RWPE2 (cell line): ENCODE results near the gene ATG2B.
A peak's percentile ranks its signal among the peaks of the same experiment; 100 is the strongest.

Experiments
- ATAC-seq: fragments of 200-7000 bp; cut with Tn5 transposase; 3 replicates; pipeline ENCODE4 v1.9.1; 2021; ENCODE audit warnings: low read depth
- DNase-seq: peaks from one replicate; pipeline ENCODE4 v3.0.0-alpha.2; 2020; ENCODE audit warnings: low spot score
- H3K27ac ChIP-seq: fragments of 450-650 bp; 2 replicates; pipeline ENCODE4 v1.5.1; 2017; ENCODE audit warnings: mild to moderate bottlenecking; ENCODE audit not compliant: poor library complexity, severe bottlenecking
- H3K27me3 ChIP-seq: fragments of 250-450 bp; sonication (Bioruptor Pico); 2 replicates; pipeline ENCODE4 v1.5.1; 2021; ENCODE audit warnings: mild to moderate bottlenecking, moderate library complexity; ENCODE audit not compliant: insufficient read depth, poor library complexity, severe bottlenecking
- H3K36me3 ChIP-seq: fragments of 250-450 bp; sonication (Bioruptor Pico); 2 replicates; pipeline ENCODE4 v1.5.1; 2020; ENCODE audit warnings: low read depth, mild to moderate bottlenecking, moderate library complexity
- H3K4me1 ChIP-seq: fragments of 250-450 bp; sonication (Bioruptor Pico); 2 replicates; pipeline ENCODE4 v1.5.1; 2021; ENCODE audit warnings: mild to moderate bottlenecking, moderate library complexity; ENCODE audit not compliant: insufficient read depth, poor library complexity, severe bottlenecking
- H3K4me3 ChIP-seq: fragments of 250-450 bp; sonication (Bioruptor Pico); 2 replicates; pipeline ENCODE4 v1.5.1; 2021; ENCODE audit warnings: mild to moderate bottlenecking, moderate library complexity; ENCODE audit not compliant: severe bottlenecking
- H3K9me3 ChIP-seq: fragments of 250-450 bp; sonication (Bioruptor Pico); 2 replicates; pipeline ENCODE4 v1.5.1; 2021; ENCODE audit warnings: mild to moderate bottlenecking, moderate library complexity; ENCODE audit not compliant: severe bottlenecking
- TF ChIP-seq, protein P1 (sequence below): fragments of 450-650 bp; IDR thresholded peaks from one replicate; pipeline ENCODE4 v1.5.1; 2017; ENCODE audit warnings: mild to moderate bottlenecking, moderate library complexity; ENCODE audit not compliant: poor library complexity, severe bottlenecking

Gene ATG2B

DNA sequence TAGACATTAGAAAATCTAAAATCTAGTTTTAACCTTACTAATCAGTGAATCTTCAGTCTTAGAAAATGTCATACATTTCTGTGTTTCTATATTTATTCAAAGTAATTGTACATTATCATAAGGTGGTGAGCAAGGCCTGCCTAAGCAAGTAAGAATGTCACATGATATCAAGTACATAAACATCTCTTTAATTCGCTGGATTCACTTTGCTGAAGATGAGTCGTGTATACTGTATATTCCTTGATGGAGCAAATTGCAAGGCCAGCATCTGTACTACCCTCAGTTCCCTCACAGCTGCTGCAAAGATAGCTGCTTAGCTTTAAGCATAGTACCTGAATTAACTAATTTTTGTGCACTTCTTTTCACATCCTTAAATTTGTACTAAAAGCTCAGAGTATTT is 20.3 kb upstream of the ATG2B start:
- ATAC-seq, result no peak
- TF ChIP-seq, protein P1, sequence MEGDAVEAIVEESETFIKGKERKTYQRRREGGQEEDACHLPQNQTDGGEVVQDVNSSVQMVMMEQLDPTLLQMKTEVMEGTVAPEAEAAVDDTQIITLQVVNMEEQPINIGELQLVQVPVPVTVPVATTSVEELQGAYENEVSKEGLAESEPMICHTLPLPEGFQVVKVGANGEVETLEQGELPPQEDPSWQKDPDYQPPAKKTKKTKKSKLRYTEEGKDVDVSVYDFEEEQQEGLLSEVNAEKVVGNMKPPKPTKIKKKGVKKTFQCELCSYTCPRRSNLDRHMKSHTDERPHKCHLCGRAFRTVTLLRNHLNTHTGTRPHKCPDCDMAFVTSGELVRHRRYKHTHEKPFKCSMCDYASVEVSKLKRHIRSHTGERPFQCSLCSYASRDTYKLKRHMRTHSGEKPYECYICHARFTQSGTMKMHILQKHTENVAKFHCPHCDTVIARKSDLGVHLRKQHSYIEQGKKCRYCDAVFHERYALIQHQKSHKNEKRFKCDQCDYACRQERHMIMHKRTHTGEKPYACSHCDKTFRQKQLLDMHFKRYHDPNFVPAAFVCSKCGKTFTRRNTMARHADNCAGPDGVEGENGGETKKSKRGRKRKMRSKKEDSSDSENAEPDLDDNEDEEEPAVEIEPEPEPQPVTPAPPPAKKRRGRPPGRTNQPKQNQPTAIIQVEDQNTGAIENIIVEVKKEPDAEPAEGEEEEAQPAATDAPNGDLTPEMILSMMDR, result no peak
- Histone ChIP-seq H3K27ac (no peak overlapping the region), H3K9me3 (no peaks in the 10 kb centered on the region), H3K36me3 (peaks cover 54% of the 10 kb centered on the region), H3K4me1 (no peaks in the 10 kb centered on the region), H3K27me3 (no peaks in the 10 kb centered on the region), H3K4me3 (no peak overlapping the region)
- DNase-seq, result no peak

GRCh38 chr14:96380735-96381134 is 17.6 kb upstream of the ATG2B start:
- Histone ChIP-seq H3K27ac (no peak overlapping the region), H3K36me3 (peaks cover 45% of the 10 kb centered on the region), H3K4me1 (no peaks in the 10 kb centered on the region), H3K27me3 (no peaks in the 10 kb centered on the region), H3K9me3 (no peaks in the 10 kb centered on the region), H3K4me3 (no peak overlapping the region)
- TF ChIP-seq, protein P1, result no peak
- ATAC-seq, result no peak
- no peak for DNase-seq

GRCh38 chr14:96376093-96376492 is 13.0 kb upstream of the ATG2B start:
- no peaks in the 10 kb centered on the region for H3K9me3 ChIP-seq
- H3K27ac ChIP-seq, result no peak overlapping the region
- H3K36me3 ChIP-seq, result 0 out of 2 replicates have a peak, but pooled peaks cover 1% of the 10 kb centered on the region
- no peaks in the 10 kb centered on the region for H3K4me1 ChIP-seq
- ATAC-seq (peak; percentile 62; the same call in 2 of the 3 replicates), DNase-seq (no peak)
- H3K4me3 ChIP-seq, result no peak overlapping the region
- H3K27me3 ChIP-seq, result no peaks in the 10 kb centered on the region
- TF ChIP-seq, protein P1, result peak; percentile 5

DNA sequence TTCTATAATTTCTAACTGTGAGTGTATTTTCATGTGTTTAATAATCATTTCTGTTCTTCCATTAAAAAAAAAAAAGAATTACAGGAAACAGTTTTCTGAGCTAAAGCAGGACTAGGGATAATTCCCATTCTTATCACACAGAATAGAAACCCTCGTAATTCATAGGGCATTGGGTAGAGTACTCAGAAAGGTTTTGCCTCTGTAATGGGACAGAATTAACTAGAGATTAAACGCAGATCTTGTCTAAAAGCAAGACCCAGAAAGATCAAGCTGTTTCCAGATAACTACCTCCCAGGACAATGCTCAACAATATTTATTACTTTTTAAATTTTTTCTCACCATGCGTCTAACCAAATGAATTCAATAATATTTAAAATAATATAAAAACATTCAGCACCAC is 10.4 kb upstream of the ATG2B start:
- H3K36me3 ChIP-seq, result 0 out of 2 replicates have a peak, but pooled peaks cover 4% of the 10 kb centered on the region
- no peaks in the 10 kb centered on the region for H3K27me3 ChIP-seq
- ATAC-seq (no peak), DNase-seq (no peak)
- H3K4me3 ChIP-seq, result no peak overlapping the region
- H3K4me1 ChIP-seq, result no peaks in the 10 kb centered on the region
- TF ChIP-seq, protein P1, result no peak
- no peak overlapping the region for H3K27ac ChIP-seq
- H3K9me3 ChIP-seq, result no peaks in the 10 kb centered on the region

DNA sequence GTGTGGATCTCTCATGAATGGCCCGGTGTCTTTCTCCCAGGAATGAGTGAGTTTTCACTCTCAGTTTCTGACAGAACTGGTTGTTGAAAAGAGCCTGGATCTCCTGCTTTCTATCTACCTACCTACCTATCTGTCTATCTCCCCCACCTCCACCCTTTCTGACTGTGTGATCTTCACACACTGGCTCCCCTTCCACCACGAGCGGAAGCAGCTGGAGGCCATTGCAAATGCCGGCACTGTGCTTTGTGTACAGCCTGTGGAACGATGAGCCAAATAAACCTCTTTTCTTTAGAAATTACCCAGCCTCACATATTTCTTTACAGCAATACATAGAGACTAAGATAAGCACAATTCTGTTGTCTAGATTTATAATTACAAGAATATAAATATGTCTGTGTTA is 7.4 kb upstream of the ATG2B start:
- Histone ChIP-seq H3K4me1 (no peaks in the 10 kb centered on the region), H3K9me3 (no peaks in the 10 kb centered on the region), H3K27ac (no peak overlapping the region), H3K4me3 (no peak overlapping the region), H3K36me3 (peaks cover 10% of the 10 kb centered on the region; the same call in 1 of the 2 replicates), H3K27me3 (no peaks in the 10 kb centered on the region)
- TF ChIP-seq, protein P1, result no peak
- ATAC-seq (no peak), DNase-seq (no peak)
